GM12891 (cell line): ENCODE results near the gene IGFBP7.

ENCODE experiments used
- POLR2A ChIP-seq: IDR thresholded peaks from 2 replicates; pipeline ENCODE4 v1.6.1; 2011; ENCODE audit warnings: low read depth, low read length, control low read depth
- POU2F2 ChIP-seq: IDR thresholded peaks from 2 replicates; pipeline ENCODE4 v1.6.1; 2011; ENCODE audit warnings: low read depth, mild to moderate bottlenecking, control low read depth, low read length, moderate library complexity
- SPI1 ChIP-seq: IDR thresholded peaks from 2 replicates; pipeline ENCODE4 v1.6.1; 2011; ENCODE audit warnings: low read depth, low read length, control low read depth
- TAF1 ChIP-seq: IDR thresholded peaks from 2 replicates; pipeline ENCODE4 v1.6.1; 2011; ENCODE audit warnings: low read depth, low read length, control low read depth

DNA sequence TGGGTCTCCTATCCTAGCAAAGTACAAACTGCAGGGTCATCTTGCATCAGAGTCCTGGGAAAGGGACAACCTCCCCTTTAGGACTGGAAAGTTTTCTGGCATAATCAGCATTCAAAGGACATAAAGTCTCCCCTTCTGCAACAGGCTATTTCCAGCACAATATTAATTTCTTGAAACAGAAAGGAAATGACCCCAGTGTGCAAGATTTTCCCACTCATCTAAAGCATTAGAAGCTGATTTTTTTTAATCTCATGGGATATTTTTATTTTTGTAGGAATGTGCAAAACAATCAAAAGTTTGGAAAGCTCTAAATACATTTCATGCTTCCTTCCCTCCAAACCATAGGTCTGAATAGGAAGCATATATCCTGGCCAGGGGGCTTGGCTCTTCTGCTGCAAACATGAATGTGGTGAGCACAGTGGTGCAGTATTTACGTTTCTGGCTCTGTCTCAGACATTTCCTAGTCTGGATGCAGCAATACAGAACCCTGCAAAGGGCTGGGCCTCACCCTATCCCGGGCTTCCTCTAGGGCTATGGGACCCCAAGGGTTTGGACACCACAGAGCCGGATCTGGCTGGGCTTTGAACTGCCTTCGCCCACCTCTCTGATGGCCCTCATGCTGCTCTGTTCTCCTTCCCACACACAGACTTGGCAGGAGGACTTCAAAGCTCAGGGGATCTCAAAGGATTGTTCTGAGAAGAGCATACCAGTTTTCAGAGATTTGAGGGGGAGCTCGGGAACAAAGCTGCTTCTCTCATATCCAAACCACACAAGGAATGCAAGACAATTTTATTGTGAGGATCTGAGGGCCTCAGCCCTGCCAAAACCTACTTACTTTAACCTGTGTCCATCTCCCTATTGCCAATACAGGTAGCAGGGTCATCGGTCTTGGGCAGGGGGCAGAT lies 66.6 kb downstream of the IGFBP7 start:
- TF ChIP-seq POLR2A = no peak
- TF ChIP-seq TAF1 = no peak
- TF ChIP-seq SPI1 = no peak
- TF ChIP-seq POU2F2 = no peak
